GM18909 (cell line): Measurements from ENCODE around the gene SYCE1.
"Not testable (repeated sequence)": the region's sequence is repeated elsewhere in the genome, so short reads cannot be mapped to it uniquely, and the experiment has no call there.

Experiments
- ATAC-seq: cut with Tn5 transposase; IDR thresholded peaks from one replicate; pipeline ENCODE4 v1.9.1; 2021; ENCODE audit warnings: mild to moderate bottlenecking; ENCODE audit not compliant: unreplicated experiment, poor library complexity

SYCE1 gene

DNA sequence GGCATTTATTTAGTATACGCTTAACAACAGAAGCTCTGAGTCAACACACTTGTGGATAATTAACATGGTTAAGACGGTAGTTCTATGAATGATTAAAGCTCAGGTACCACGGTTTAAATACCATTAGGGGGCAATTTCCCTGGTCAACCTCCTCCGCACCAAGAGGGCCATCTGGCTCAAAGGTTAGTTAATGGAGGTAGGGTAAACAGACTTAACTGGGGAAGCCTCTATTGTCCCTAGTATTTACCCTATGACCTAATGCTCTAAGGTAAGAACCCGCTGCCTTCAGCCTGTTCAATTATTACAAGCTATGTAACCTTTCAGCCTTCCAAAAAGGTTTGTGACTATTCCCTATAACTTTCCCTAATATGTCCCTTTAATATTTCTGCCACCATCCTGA, 46.9 kb downstream of the SYCE1 start:
- not testable (repeated sequence) for ATAC-seq

DNA sequence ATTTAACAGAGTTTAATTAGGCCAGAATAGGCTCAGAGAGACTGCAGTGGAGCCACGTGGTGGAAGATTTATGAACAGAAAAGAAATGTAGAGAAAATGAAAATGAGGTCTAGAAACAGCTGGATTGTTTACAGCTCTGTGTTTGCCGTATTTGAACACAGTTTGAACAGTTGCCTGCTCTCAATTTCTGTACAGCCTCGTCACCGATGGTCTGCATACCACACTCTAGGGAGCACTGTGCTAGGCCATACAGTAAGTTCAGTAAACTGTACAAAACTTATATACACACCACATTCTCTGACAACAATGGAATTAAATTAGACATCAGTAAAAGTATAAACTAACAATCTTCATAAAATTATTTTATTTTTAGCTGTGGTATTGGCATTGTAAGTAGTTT, 49.3 kb downstream of the SYCE1 start:
- no peak for ATAC-seq

DNA sequence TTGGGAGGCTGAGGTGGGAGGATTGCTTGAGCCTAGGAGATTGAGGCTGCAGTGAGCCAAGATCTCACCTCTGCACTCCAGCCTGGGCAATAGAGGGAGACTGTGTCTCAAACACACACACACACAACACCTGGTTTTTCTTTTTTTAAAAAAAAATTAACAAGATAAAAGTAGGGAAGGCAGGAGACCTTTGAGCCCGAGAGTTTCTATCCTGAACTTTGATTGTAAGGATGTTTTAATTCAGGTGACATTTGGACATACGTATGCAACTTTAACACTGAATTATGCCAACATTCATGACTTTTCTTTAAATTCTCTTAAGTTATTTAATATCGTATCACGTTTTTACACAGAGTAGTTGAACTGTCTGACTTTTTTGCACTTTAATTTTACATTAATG, 49.9 kb downstream of the SYCE1 start:
- no peak for ATAC-seq

DNA sequence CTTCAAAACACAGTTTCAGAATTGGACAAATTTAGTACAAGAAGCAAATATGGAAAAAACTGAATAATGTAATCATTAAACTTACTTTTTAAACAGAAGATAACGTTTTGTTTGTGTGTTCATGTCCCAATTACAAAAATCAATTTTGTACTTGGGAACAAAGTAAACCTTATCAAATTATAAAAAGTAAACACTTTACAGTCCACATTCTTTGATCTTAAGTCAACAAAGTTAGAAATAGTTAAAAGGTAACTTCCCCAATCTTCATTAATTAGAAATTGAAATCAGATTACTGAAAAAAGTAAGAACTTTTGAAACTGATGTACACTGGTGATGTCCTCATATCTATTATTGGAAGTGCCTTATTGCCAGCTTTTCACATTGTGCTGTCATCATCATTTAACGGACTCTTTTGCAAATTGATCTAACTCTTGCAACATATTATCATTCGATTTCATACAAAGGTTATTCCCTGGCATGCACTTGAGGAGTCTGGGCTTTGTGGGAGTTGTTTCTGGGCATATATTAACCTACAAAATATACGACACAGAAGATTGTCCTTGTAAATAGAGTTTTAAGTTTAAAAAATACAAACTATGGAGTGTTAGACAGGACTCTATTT, 53.4 kb downstream of the SYCE1 start:
- ATAC-seq: no peak

DNA sequence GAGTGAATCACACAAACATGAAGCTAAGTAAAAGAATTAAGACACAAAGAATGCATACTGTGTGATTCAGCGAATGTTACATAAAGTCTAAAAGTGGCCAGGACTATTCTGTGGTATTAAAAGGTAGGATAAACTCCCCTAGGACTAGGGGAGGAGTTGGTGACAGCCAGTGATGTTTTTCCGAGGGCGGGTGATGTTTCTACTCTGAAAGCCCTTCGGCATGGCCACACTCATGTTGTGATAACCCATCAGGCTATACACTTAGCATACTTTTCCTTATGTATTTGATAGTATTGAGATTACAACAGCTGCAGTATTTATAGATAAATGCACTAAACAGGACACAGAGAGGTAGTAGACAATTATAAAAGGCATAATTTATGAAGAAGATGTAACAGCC, 54.0 kb downstream of the SYCE1 start:
- ATAC-seq: no peak

DNA sequence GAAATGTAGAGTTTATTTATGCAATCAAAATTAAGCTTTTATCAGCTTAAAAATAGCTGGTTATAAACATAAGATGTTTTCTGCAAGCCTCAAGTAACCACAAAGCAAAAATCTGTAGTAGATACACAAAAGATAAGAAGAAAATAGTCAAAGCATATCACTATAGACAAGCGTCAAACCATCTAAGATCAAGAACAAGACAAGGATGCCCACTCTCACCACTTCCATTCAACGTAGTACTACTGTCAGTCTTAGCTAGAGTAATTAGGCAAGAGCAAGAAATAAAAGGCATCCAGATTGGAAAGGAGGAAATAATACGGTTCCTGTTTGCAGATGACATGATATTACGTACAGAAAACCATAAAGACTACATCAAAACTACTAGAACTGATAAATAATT, 55.7 kb downstream of the SYCE1 start:
- no peak for ATAC-seq
